Measurements from ENCODE around the gene PLCB1.

- TF ChIP-seq CTCF (conservative IDR thresholded peaks at IDR 0.05; ENCODE audit: low read depth, low read length) = no peak
- TF ChIP-seq EZH2 (IDR thresholded peaks at IDR 0.05; ENCODE audit: low read length, unreplicated experiment) = no peak
These were observed 91.2 kb downstream of the PLCB1 start for GRCh38 chr20:8223091-8223870.

All from PC-3 (cell line).